DMS79 treated with DMSO at 0.1 percent for 48 hours (cell line): Measurements from ENCODE around the gene HS6ST2.

Experiments used
- DNase-seq: peaks from one replicate; lab custom pipeline; 2025; lab: John Stamatoyannopoulos, UW

The HS6ST2 gene

DNA sequence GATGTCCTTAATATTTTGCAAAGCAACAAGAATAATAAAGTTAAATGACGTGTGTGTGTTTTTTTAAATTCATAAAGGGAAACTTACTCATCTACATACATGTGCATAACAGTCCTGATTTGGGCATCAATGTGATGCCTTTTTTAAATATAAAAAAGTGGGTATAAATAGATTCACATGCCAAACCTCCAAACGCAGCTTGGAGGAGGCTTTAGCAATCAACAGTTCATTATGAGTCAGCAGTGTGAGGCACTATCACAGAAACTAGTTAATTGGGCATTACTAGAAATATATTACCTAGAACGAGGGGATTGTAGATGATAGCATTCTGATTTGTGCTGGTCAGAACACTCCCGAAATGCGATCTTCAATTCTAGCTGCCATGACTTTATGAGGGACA lies 115.1 kb downstream of the HS6ST2 start:
- DNase-seq: no peak

DNA sequence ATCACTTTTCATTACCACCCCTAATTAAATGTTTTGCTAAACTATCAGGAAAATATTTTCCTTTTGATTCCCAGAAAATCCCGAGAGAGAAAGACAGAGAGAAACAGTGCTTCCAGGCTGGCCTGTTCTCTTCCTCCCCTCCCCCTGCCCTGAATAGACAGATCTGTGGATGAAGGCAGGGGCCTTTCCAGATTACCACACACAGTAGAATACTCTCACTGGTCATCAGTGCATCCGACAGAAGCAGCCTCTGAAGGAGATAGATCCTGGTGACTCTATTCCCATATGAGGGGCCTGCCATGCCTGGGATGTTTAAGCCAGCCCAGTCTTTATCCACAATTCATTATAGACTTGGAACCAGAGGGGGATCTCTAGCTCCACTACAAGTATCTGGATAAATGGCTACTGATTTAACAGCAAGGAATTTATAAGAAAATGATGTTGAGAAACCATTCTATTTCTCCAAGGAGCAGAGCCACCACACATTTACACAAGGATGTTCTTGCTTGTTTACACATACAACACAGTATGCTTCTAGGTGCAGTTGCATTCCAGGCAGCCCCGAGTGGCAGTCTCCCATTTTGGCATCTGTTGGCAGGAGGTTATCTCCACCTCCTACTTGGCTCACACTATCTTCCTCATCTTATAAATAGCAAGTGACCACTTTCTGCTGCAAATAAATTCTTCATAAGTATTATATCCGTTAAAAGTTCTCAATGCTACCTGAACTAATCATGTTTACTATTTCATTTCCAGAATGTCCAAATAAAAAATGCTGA lies 115.8 kb downstream of the HS6ST2 start:
- no peak for DNase-seq

DNA sequence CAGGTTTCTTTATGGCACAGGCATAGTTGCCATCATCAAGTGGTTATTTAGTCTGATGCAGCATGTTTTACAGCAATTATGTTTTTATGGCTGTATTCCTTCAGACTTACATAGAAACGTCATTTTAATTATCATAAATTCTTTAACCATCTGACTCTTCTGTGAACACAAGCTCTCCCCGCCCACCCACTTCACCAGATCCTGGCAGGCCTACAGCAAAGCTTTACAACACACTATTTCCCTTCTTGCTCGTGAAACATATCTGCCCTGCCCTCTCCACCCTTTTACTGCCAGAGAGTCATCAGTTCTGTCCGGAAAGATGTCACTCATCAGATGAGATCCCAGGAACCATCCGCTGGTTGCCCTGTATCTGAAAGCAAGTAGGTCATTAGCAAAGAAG lies 120.5 kb downstream of the HS6ST2 start:
- DNase-seq: no peak

DNA sequence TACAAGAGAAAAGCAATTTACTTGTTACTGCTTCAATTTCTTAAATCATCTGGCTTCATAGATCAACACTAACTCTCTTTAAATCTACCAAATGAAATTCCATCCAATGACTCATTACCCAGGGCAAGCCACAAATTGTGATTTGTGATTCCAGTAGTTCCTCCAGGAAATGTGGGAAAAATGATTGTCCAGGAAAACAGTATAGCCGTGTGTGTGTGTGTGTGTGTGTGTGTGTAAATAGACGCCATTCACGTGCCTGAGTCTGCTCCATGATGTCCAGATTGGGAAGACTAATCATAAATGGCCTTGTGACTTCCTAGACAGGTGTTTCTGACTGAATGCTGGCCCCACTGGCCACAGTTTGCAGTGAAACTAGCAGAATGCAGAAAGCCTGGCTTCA lies 121.3 kb downstream of the HS6ST2 start:
- no peak for DNase-seq

DNA sequence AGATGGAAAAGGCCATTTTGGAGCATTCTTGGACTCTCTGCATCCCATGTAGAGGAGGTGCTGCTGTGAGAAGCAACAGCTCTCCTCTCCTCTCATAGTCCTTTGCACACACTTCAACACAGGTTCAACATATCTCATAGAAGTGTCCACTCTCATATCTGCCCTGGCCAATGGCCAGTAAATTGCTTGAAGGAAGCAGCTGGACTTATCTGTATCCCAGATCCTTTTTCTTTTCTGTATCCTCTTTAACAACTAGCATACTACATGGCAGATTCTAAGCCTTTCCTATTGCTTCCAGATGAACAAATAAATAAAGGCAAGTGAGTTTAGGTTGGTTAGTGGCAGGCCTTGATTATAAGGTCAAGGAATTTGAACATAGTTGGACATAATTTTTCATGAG lies 122.0 kb downstream of the HS6ST2 start:
- DNase-seq: no peak

DNA sequence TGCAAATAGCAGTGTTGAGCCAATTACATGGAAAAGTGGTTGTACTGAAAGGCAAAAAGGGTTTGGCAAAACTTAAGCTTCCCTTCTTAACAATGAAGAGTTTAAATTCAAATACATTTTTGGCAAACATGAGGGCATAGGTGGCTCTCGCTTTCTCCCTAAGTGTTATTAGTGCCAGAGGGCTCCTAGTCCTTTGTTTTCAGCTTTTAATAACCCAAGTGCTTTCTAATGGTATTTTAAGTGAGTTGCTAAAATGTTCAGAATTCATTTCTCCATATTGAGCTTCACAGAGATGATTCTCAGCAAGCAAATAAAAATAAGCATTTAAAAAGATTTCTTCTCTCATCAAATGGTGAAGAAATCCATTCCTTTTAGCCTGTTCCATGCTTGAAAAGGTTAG lies 123.7 kb downstream of the HS6ST2 start:
- no peak for DNase-seq

DNA sequence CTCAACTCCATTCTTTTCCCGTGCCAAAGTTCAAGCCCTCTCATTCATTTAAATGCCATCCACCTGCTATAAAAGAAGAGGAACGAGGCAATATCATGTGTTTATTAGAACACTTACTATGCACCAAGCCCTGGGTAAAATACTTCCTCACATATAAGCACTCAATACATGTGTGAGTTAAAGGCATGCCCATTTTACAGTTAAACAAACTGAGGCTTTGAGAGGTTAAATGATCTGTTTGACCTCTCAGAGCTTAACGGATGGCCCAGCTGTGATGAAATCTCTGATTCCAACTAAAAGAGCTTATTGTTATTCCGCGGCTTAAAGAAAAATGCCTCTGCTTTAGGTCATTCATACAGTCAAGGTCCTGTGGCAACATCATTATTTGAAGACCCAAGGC lies 124.3 kb downstream of the HS6ST2 start:
- no peak for DNase-seq

DNA sequence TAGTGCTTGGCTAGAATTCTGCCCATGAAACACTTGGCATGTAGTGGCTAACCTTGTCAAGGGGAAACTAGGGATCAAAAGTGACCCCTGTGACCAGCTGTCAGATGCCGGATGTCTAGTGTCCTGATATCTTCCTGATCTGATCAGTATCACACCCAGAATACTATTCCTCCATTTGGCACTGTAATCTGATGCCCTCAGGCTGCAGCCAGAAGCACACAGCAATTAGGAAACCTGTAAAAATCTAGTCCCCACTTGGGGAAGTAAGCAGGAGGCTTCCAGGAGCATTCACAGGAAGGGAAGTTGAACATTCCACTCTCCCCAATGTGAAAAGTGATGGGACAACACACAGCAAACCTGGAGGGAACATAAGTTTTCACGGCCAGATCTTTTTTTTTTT lies 125.1 kb downstream of the HS6ST2 start:
- no peak for DNase-seq

DNA sequence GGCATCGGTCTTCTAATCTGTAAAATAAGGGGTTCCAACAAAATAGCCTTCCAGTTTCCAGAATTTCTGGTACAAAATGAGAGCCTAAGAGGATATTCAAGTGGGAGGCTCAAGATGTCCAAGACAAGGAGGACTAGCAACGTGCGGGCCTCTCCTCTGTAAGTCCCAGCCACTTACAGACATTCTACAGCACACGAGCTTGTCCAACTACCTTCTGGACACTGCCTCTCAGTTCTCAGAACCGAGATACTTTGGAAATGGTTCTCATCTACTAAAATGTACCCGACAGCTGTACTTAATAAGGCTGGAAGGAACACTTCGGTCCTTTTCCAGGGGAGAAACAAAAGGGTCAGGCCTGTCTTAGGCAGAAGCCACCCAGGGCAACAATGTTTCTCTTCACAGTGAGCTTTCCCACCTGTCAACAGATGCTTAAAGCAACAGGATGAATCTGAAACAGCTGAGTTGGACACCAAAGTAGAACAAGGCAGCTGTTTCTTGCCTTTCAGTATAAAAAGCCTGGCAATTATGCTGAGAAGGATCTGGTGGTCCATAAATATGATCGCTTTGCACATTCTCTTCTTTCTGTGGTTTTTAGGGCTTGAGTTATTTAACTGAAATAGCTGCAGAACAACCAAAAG lies 127.0 kb downstream of the HS6ST2 start:
- no peak for DNase-seq

DNA sequence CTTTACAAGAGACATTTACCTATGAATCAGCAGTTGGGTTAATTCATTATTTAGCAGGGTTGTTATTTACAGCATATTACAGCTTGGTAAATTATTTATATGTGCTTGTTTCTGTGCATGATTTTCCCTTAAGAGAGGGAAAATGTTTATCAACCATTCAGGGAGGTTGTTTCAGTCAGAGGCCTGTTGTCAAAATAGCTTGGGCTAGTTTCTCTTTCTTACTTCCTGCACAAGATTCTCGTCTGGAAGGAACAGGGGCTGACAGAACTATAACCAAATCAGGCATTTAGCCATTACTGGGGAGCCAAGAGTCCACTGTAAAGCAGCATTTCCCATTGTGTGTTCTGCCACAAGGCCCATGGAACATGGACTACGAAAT lies 135.8 kb downstream of the HS6ST2 start:
- no peak for DNase-seq

DNA sequence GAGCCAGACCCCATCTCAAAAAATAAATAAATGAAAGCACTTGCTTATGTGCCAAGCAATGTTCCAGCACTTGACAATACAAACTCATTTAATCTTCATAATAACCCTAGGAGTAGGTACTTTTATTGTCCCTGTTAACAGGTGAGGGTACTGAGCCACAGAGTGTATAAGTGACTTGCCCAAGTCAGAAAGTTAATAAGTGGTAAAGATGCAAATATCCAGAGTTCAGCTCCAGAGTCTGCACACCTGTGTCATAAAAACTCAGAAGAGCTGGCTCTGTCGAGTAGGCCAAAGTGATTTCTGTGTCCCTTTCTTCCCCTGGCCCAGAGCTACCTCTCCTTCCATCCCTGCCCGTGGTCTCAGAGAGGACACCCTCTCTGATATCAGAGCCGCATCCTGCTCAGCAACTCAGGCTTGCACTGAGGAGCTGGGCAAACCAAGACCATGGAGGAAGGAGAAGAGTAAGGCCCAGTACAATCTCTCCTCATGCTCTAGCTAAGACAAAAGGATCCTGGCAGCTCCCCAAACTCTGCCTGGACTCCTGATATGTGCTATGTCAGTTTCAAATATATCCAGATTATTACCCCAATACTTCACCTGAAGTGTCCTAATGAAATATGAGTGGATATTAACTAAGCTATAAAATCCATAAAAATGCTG lies 136.3 kb downstream of the HS6ST2 start:
- DNase-seq: no peak

DNA sequence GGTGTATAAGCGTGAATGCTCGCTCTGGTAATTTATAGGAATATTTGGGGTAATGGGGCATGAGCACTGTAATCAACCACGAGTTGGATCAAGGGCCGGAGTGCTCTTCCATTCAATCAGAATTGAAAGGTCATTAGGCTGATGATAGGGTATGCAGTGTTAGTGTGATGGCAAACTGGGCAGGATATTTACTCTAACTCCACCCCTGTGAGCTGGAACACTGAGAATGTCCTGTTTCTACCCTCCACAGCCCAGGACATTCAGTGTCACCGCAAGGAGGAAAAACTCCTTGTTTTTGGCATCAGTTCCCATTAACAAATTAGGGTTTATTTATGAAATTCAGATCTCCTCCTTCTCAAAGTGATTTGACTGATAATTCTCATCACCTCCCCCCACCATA lies 137.8 kb downstream of the HS6ST2 start:
- DNase-seq: no peak

DNA sequence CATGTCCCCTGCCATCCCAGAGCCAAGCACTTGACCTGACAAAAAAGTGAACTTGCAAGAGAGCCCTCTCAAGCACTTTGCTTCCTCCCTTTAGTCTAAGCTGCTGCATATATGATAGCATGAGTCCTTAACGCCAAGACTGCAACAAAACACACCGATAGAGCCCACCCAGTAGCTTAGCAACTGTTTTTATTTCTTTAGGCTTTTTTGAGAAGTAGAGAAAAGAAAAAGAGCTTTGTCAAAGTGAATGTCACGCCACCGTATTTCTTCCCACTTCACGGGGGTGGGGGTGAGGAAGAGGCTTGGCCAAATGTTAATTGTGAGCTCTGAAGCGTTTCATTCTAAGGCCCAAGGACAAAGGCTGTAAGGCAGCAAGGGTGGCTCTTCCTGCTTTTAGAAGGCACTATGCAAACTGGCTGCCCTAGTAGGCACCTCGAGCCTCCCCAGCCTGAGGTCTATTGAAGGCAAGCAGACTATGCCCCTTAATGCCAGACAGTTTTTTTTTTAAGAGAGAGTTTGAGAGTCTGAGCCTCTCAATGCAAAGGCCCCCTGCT lies 138.6 kb downstream of the HS6ST2 start:
- DNase-seq: no peak

DNA sequence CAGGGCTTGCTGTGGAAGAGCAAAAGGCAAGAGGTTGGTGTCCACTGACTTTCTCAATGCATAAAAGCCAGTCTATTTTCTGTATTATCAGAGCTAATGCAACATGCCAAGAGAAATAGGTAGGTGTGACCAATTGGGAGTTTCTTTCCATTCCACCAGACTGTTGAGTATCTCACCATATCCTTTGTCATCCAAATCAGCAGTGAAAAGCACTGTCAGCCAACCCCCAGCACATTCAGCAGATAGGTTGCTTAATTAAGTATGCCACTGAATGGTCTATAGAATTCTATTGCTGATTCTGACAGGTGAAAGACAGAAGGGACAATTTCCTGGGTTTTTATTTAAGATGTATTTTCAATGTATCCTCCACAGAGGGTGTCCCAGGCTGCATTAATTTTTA lies 139.8 kb downstream of the HS6ST2 start:
- DNase-seq: no peak

DNA sequence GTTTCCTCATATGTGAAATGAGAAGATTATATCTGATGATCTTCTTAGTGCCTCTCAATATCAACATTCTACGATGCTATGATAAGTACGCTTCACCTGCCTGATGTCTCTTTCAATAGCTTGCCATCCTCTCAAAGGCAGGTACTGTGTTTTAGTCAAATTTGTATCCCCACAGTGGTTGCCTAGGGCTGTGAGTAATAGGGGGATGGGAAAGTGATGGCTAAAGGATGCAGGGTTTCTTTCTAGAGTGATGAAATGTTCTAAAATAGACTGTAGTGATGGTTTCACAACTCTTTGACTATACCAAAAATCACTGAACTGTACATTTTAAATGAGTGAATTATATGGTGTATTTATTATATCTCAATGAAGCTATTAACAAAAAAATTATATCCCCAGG lies 142.8 kb downstream of the HS6ST2 start:
- no peak for DNase-seq

DNA sequence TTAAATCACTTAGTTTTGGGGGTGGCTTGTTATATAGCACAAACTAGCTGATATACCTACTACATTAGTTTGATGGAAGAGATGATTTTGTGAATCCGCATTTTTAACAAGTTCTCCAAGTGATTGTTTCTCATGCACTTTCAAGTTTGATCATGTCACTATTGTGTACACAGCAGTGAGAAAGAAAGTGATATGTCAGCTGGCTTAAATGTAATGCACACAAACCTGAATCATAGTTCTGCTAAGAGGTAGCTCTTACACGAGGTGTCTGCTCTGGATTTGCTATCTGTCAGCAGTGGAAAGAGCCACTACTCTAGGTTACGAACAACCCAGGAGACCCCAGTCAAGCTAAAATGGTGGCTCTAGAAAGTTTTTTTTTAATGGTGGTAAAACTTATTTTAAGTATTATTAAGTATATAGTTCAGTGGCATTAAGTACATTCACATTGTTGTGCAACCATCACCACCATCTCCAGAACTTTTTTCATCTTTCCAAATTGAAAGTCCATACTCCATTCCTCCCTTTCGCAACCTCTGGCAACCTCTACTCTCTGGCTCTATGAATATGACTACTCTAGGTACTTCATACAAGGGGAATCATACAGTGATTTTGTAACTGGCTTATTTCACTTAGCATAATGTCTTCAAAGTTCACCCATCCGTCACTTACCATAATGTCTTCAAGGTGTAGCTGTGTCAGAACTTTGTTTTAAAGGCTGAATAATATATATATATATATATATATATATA lies 147.3 kb downstream of the HS6ST2 start:
- no peak for DNase-seq

DNA sequence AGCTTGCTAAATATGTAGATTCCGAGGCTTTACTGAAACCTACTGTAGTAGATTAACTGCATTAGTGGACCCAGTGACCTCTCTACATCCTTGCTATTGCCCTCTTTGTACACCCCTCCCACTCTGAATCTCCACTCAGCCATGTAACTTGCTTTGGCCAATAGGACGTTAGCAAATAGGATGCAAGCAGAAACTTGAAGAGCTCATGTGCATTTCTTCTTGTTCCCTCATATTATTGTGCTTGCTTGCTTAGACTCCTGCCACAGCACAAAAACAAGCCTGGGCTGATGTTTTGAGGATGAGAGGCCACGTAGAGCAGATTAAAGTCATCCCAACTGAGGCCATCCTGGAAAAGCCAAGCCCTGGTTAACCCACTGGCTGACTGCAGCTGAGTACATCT lies 147.9 kb downstream of the HS6ST2 start:
- no peak for DNase-seq

DNA sequence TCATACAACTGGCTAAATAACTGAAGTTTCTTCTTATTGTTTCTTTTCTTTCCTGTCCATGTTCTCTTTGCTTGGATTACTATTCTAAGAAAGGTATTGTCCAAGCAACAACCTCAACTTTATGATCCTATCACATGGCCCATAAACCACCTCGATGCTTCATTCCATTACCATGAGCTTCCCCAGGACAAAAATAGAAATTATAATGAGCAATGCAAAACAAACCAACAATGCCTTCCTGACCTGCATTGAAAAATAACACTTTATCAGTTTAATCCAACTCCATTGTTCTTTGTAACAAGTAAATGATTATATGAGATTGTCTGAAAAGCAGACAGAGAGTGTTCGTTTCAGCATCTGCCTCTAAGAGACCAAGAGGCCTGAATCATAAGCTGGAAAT lies 148.8 kb downstream of the HS6ST2 start:
- DNase-seq: no peak

DNA sequence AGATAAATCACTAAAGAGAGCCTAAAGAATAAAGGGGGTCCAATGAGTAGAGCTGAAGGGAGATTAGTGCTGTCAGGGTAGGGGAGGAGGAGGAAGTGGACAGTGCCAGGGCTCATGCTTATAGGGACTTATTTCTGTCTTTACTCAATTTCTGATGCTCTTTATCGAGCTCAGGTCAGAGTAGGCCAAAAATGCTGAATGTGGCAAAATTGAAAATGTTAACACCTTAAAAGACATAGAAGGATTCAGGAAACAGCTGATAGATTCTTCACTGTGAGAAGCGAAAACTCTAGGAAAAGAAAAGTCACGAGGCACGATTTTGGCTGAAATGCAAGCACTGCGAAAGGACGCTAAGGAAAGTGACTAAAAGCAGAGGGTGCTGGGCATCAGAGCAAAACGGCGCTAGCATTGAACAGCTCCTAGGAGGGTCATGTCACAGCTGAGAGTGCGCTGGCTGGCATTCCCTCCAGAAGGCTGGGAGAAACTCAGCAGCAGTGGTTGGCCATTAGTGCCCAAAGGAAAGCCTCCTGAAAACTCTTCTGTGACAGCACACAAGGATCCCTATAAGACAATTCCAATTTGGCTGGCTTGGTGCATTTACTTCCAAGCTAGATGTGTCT lies 150.9 kb downstream of the HS6ST2 start:
- no peak for DNase-seq

DNA sequence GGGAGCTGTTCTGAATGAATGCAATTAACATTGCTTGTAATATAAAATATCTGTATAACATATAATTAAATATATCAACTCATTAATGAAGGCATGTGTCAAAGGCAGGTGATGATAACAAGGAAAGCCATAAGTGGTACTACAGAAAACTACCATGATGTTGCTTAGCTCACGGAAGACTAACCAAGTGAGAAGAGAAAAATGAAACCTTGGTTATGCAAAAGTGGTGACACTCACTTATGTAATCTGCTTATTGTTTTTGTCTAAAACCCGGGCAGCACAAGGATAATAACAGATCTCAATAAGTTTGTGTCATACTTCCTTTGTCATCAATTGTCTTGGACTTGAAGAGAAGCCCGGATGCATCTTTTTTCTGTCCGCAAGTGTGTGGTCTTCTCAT lies 156.4 kb downstream of the HS6ST2 start:
- DNase-seq: no peak

DNA sequence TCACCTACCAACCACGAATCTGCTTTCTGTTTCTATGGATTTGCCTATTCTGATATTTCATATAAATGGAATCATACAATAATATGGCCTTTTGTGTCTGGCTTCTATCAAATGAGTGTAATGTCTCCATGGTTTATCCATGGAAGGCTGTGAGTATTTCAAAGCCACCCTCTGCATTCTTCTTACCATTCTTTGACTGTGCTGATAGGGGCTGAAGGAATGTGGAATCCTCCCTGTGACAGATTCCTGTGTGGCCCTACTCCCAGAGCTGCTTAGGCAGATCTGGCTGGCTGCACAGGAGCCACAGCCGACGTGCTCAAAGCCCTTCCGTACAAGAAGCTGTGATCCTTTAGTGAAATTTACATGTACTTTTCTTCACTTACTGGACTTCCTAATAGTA lies 163.2 kb downstream of the HS6ST2 start:
- DNase-seq: no peak

DNA sequence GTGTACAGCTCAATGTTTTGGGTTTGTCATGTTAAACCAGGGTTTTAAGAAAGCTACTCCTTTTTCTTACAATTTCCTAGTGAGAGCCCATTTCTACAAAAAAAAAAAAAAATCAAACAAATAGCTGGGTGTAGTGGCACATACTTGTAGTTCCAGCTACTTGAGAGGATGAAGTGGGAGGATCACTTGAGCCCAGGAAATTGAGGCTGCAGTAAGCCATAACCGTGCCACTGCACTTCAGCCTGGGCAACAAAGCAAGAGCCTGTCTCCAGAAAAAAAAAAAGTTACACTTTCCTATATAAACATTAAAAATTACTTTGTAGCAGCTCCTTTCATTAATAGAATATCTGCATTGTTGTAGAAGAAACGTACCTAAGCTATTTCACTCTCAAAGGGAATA lies 166.7 kb downstream of the HS6ST2 start:
- no peak for DNase-seq
